Rectal smooth muscle tissue (tissue), 1 donor: Measurements from ENCODE around the gene RNF5.
"Not testable (repeated sequence)": the region's sequence is repeated elsewhere in the genome, so short reads cannot be mapped to it uniquely, and the experiment has no call there.

ENCODE experiments used
- H3K27ac ChIP-seq: one replicate; pipeline ENCODE4 v1.7.0; 2013; ENCODE audit warnings: low read depth, low read length, inconsistent platforms
- H3K27me3 ChIP-seq: one replicate; pipeline ENCODE4 v1.7.0; 2013; ENCODE audit warnings: low read length; ENCODE audit not compliant: control insufficient read depth, insufficient read depth
- H3K36me3 ChIP-seq: one replicate; pipeline ENCODE4 v1.7.0; 2013; ENCODE audit warnings: low read length; ENCODE audit not compliant: control insufficient read depth, insufficient read depth
- H3K4me1 ChIP-seq: one replicate; pipeline ENCODE4 v1.7.0; 2013; ENCODE audit warnings: low read length; ENCODE audit not compliant: control insufficient read depth, insufficient read depth
- H3K4me3 ChIP-seq: one replicate; pipeline ENCODE4 v1.7.0; 2013; ENCODE audit warnings: low read length
- H3K9ac ChIP-seq: one replicate; pipeline ENCODE4 v1.7.0; 2013; ENCODE audit warnings: low read length

RNF5 gene

GRCh38 chr6:32198345-32198696 is 20.1 kb downstream of the RNF5 start:
- Histone ChIP-seq H3K27ac (no peak overlapping the region), H3K9ac (no peak overlapping the region), H3K36me3 (no peaks in the 10 kb centered on the region), H3K4me3 (no peak overlapping the region), H3K4me1 (peaks cover 11% of the 10 kb centered on the region), H3K27me3 (peaks cover 3% of the 10 kb centered on the region)

DNA sequence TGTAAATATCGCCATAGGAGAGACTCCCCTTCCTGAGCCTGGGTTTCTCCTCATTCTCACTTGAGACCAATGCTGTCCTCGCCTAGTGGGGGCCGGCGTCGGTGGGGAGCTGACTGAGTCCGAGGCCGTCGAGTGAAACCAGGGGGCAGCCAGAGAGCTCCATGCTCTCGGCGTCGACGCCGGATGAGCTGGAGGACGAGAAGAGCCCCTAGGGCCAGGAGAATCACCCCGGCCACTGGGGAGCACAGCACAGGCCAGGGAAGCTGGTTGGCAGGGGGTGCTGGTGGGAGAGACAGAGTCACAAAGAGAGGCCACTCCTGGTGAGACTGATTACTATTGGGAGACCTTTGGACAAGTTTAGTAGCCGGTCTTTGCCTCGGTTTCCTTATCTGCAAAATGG is 20.7 kb downstream of the RNF5 start:
- Histone ChIP-seq H3K9ac (no peak overlapping the region), H3K27ac (no peak overlapping the region), H3K4me3 (no peak overlapping the region), H3K4me1 (peaks cover 11% of the 10 kb centered on the region), H3K27me3 (peaks cover 3% of the 10 kb centered on the region), H3K36me3 (no peaks in the 10 kb centered on the region)

DNA sequence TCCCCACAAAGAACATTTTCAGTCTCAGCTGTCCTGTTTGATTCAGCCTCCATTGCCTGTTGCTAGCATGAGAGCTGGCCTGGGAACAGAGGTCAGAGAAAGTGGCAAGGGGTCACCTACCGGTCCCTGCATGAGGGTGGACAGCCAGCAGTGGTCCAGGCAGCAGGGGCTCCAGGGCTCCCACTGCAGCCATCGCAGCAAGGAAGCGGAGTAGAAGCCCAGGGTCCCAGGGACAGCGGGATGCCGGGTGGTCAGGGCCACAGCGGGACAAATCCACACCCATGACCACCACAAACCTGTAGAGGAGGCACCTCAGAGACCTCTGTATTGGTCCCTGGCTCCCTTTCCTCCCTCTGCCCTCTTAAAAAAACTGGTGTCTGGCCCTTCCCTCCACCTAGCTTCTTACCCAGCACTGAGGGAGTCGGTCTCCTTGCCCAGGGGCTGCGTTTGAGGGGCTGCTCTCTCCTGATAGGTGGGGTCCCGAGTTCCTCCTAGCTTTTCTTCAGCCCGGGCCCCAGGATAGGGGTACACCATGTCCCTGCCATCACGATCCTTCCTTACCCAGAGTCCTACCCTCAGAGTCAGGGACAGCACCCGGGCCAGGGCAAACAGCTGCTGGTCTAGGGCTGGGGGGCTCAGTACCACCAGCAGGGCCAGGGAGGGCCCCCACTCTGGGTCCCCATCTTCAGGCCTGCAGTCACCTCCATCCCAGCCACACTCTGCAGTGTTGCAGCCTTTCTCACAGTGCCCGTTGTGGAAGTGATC is 22.7 kb downstream of the RNF5 start:
- Histone ChIP-seq H3K36me3 (no peaks in the 10 kb centered on the region), H3K4me3 (no peak overlapping the region), H3K27ac (no peak overlapping the region), H3K27me3 (peaks cover 3% of the 10 kb centered on the region), H3K4me1 (peaks cover 4% of the 10 kb centered on the region), H3K9ac (no peak overlapping the region)

GRCh38 chr6:32202186-32202585 is 24.0 kb downstream of the RNF5 start:
- Histone ChIP-seq H3K27ac (no peak overlapping the region), H3K27me3 (peaks cover 3% of the 10 kb centered on the region), H3K36me3 (no peaks in the 10 kb centered on the region), H3K4me3 (no peak overlapping the region), H3K4me1 (no peaks in the 10 kb centered on the region), H3K9ac (no peak overlapping the region)

GRCh38 chr6:32203426-32204267 is 25.4 kb downstream of the RNF5 start:
- no peak overlapping the region for H3K9ac ChIP-seq
- no peaks in the 10 kb centered on the region for H3K4me1 ChIP-seq
- H3K4me3 ChIP-seq: no peak overlapping the region
- no peaks in the 10 kb centered on the region for H3K36me3 ChIP-seq
- no peak overlapping the region for H3K27ac ChIP-seq
- H3K27me3 ChIP-seq: peaks cover 3% of the 10 kb centered on the region

- no peaks in the 10 kb centered on the region for H3K36me3 ChIP-seq
- H3K4me1 ChIP-seq: no peaks in the 10 kb centered on the region
- H3K9ac ChIP-seq: no peak overlapping the region
- H3K27me3 ChIP-seq: peaks cover 3% of the 10 kb centered on the region
- H3K4me3 ChIP-seq: no peak overlapping the region
- H3K27ac ChIP-seq: no peak overlapping the region
Observed at GRCh38 chr6:32204268-32204715, 26.1 kb downstream of the RNF5 start.

DNA sequence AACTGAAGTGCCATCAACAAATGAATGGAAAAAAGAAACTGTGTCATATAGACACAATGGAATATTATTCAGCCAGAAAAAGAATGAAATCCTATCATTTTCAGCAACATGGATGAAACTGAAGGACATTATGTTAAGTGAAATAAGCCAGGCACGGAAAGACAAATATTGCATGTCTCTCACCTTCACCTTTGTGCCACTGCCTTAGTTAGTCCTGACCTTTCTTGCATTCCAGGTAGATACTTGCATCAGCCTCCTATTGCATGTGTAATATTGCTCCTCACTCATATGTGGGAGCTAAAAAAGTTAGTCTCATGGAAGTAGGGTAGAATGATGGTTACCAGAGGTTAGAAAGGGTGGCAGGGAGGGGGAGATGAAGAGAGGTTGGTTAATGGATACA is 30.8 kb downstream of the RNF5 start:
- H3K9ac ChIP-seq: no peak overlapping the region
- H3K4me1 ChIP-seq: no peaks in the 10 kb centered on the region

GRCh38 chr6:32210191-32210601 is 32.0 kb downstream of the RNF5 start:
- Histone ChIP-seq H3K4me1 (no peaks in the 10 kb centered on the region), H3K4me3 (no peak overlapping the region), H3K27me3 (no peaks in the 10 kb centered on the region), H3K27ac (no peak overlapping the region), H3K36me3 (no peaks in the 10 kb centered on the region), H3K9ac (no peak overlapping the region)

More for the DNA sequence above, 30.8 kb downstream of the RNF5 start:
- H3K4me3 ChIP-seq: no peak overlapping the region
- H3K27me3 ChIP-seq: no peaks in the 10 kb centered on the region
- H3K27ac ChIP-seq: no peak overlapping the region
- H3K36me3 ChIP-seq: no peaks in the 10 kb centered on the region

DNA sequence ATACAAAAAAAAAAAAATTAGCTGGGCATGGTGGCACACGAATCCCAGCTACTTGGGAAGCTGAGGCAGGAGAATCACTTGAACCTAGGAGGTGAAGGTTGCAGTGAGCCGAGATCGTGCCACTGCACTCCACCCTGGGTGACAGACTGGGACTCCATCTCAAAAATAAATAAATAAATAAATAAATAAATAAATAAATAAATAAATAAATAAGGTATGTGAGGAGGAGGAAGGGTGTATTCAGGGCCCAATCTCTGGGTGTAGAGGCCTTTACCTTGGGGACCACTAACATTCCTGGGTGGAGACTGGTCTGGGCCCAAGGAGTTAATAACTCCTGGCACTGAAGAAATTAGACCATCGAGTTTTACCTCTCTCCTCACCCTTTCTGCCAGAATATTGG is 33.2 kb downstream of the RNF5 start:
- H3K36me3 ChIP-seq, H3K27me3 ChIP-seq, H3K9ac ChIP-seq, H3K4me1 ChIP-seq, H3K4me3 ChIP-seq, H3K27ac ChIP-seq: not testable (repeated sequence)

DNA sequence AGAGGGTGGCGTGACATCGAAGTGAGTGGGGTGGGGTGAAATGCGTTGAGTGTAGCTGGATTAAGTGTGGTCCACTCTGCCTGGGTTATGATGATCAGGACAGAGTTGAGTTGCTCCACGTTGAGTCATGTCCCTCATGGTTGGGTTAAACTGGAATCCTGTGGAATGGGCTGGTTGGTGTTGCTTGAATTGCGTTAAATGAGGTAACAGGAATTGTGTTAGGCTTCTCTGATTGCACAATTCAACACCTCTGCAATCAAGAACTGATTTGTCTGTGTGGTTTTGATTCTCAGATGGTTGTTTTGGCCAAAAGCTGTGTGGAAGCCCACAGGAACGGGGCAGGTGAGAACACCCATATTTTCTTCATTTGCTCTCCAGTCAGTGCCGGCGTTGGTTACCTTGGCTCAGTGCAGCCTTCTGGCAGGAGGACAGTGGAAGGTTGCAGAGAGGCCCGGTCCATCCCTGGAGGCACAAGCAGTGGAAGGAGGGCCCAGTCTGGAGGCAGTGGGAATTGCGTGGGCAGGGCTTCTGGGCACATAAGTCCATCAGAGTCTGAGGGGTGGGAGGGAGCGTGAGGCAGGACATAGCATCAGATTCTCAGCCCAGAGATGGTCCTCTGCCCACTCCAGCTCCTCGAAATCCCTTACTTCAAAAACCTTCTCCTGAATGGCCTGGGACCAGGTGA is 34.0 kb downstream of the RNF5 start:
- no peak overlapping the region for H3K9ac ChIP-seq
- H3K36me3 ChIP-seq: no peaks in the 10 kb centered on the region

DNA sequence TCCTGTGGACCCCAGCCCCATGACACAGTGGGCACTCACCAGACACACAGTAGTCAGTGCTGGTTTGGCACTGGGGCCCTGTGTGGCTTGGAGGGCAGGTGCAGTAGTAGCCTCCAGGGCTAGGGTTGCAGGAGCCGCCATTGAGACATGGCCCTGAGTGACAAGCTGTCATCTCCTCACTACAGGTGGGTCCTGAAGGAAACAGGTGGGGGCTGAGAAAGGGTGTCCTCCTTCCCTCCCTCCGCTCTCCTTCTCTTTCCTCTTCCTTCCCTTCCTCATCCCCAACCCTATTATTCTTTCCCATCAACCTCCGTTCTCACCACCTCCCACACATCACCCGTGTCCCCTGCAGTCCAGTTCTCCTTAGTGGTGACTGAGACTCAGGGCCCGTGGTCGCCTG is 35.4 kb downstream of the RNF5 start:
- H3K36me3 ChIP-seq: no peaks in the 10 kb centered on the region

More for the DNA sequence above, 34.0 kb downstream of the RNF5 start:
- H3K4me3 ChIP-seq: no peak overlapping the region
- H3K4me1 ChIP-seq: no peaks in the 10 kb centered on the region
- H3K27me3 ChIP-seq: no peaks in the 10 kb centered on the region
- no peak overlapping the region for H3K27ac ChIP-seq

GRCh38 chr6:32214126-32214525 is 35.9 kb downstream of the RNF5 start:
- Histone ChIP-seq H3K27ac (no peak overlapping the region), H3K9ac (no peak overlapping the region), H3K4me1 (no peaks in the 10 kb centered on the region), H3K4me3 (no peak overlapping the region), H3K36me3 (no peaks in the 10 kb centered on the region), H3K27me3 (no peaks in the 10 kb centered on the region)

More for the DNA sequence above, 35.4 kb downstream of the RNF5 start:
- Histone ChIP-seq H3K27ac (no peak overlapping the region), H3K27me3 (no peaks in the 10 kb centered on the region), H3K4me3 (no peak overlapping the region), H3K9ac (no peak overlapping the region), H3K4me1 (no peaks in the 10 kb centered on the region)
